Fibroblast of skin of right biceps (primary cell): Measurements from ENCODE around the gene CATSPERZ.

Source experiments
- DNase-seq: peaks from one replicate; pipeline ENCODE4 v3.0.0-alpha.2; 2013

Gene CATSPERZ

DNA sequence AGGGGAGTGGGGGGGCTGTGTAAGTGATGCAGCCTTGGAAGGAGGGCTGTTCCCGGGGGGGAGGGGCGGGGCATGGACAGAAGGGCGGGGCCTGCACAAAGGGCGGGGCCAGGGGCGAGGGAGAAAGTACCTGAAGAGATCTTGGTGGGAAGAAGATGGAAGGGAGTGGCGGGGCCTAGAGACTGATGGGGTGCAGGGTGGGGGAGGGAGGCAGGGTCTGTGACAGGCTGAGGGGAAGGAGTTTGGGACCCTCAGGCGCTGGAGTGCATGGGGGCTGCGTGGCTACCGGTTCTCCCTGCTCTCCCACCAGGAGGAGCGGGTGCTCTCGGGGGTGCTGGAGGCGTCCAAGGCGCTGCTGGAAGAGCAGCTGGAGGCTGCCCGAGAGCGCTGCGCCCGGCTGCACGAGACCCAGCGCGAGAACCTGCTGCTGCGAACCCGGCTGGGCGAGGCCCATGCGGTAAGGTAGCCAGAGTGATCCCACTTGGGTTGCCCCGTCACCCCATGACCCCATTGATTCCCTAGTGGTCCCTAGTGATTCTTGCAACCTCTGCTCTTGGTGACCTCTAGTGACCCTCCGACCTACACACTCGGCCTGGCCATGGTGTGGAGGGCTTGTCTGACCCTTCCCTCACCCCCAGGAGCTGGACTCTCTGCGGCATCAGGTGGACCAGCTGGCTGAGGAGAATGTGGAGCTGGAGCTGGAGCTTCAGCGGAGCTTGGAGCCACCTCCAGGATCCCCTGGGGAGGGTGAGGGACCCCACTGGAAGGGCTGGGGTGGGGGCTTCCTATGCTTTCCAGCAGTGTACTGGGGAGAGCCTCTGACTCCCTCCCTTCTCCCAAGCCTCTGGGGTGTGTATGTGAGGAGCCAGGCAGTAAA, 42.9 kb downstream of the CATSPERZ start:
- no peak for DNase-seq

DNA sequence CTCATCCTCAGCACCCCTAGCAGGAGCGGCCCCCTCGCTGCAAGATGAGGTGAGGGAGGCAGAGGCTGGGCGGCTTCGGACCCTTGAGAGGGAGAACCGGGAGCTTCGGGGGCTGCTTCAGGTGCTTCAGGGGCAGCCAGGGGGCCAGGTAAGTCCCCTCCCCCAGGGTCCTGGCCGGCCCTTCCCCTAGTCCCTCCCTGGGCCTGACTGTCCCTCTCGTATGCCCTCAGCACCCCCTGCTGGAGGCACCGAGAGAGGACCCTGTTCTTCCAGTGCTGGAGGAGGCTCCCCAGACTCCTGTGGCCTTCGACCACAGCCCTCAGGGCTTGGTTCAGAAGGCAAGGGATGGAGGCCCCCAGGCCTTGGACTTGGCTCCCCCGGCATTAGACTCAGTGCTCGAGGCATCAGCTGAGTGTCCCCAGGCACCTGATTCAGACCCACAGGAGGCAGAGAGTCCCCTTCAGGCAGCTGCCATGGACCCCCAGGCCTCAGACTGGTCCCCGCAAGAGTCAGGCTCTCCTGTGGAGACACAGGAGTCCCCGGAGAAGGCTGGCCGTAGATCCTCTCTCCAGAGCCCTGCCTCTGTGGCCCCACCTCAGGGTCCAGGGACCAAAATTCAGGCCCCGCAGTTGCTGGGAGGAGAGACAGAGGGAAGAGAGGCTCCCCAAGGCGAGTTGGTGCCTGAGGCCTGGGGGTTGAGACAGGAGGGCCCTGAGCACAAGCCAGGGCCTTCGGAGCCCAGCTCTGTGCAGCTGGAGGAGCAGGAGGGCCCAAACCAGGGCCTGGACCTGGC, 43.8 kb downstream of the CATSPERZ start:
- DNase-seq, result no peak

DNA sequence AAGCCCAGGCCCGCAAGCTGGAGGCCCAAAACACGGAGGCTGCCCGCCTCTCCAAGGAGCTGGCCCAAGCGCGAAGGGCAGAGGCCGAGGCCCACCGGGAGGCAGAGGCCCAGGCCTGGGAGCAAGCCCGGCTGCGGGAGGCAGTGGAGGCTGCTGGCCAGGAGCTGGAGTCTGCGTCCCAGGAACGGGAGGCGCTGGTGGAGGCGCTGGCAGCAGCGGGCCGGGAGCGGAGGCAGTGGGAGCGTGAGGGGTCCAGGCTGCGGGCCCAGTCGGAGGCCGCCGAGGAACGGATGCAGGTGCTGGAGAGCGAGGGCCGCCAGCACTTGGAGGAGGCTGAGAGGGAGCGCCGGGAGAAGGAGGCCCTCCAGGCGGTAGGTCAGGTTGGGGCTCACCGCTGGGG, 44.6 kb downstream of the CATSPERZ start:
- DNase-seq, result no peak

DNA sequence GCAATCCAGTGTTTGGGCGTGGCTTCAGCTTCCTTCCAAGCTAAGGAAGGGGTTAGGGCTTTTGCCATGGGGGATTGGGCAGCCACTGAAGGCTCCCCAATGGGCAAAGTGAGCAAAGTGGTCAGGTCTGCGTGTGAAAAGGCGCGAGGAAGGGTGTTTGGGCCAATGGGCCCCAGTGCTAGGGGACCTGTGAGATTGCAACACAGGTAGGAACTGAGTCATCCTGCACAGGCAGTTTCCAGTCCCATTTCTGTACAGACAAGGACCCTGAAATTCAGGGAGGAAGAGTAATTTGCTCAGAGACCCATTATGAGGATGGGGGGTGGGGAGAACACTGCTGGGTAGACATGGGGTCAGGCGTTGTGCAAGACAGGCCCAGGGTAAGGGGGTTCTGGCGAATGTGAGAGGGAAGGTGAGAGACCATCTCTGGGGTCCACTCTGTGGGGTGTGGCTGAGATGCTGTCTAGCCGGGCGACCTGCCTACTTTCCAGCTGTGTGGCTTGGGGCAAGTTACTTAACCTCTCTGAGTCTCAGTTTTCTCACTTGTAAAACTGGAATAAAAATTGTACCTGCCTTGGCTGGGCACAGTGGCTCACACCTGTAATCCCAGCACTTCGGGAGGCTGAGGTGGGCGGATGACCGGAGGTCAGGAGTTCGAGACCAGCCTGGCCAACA, 47.2 kb downstream of the CATSPERZ start:
- no peak for DNase-seq

DNA sequence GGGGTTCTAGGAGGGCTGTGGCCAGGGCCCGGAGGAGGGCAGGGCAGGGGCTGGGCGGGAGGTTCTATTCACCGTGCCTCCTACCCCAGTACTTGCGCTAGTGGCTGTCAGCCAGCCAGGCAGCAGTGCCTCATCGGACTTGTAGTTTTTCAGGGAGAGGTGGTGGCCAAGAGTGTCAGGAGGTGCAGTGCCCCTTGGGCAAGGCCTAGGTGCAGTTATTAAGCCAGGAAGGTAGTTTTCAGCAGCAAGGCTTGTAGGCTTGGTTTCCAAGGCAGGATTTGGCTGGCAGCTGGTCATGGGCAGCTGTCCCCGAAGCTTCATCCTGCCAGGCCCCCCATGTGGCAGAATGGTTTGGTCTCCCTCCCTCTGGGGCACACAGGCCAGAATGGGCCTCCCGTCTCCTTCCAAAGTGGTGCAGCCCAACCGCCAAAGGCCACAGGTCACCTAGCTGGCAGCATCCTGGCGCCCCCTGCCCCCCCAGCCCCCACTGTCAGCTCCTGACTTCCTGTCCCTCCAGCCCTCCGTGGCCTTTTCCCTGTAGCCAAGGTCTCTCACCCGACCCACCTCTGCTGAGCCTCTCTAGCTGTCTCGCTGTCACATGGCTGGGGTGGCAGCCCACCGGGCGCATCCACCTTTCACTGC, 48.3 kb downstream of the CATSPERZ start:
- no peak for DNase-seq

DNA sequence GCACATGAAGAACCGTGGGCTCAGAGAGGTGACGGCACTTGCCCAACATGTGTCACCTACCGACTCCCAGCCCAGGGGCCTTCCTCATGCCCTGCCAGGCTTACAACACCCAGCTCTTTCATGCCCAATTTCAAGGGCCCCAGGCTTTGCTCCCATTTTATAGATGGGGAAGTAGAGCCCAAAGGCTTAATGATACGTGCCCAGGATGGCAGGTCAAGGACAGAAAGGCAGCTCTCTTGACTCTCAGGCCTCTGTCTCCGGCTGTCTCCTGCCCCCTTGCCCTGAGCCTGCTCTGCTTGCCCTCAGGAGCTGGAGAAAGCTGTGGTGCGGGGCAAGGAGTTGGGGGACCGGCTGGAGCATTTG, 48.8 kb downstream of the CATSPERZ start:
- DNase-seq, result no peak

DNA sequence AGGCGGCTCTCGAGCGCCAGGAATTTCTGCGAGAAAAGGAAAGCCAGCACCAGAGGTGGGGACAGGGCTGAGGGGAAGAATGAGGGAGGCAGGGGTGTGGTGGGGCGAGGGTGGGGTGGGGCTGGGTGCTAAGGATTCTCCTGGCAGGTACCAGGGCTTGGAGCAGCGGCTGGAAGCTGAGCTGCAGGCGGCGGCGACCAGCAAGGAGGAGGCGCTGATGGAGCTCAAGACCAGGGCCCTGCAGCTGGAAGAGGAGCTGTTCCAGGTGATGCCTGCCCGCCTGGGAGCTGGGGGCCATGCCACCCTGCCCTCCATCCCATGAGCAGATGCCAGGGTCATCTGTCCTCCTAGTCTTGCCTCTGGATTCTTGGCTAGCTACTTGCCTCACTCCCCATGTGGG, 49.2 kb downstream of the CATSPERZ start:
- DNase-seq, result no peak

DNA sequence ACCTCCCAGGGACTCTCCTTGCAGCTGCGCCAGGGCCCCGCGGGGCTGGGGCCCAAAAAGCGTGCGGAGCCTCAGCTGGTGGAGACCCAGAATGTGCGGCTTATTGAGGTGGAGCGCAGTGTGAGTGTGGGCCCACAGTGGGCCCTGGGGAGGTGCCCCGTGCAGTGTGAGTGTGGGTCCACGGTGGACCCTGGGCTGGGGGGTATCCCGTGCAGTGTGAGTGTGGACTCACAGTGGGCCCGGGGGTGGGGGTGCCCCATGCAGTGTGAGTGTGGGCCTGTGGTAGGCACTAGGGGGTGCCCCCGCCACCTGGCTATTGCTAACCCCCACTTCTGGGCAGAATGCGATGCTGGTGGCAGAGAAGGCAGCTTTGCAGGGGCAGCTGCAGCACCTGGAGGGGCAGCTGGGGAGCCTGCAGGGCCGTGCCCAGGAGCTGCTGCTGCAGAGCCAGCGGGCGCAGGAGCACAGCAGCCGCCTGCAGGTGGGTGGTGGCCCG, 51.0 kb downstream of the CATSPERZ start:
- no peak for DNase-seq

DNA sequence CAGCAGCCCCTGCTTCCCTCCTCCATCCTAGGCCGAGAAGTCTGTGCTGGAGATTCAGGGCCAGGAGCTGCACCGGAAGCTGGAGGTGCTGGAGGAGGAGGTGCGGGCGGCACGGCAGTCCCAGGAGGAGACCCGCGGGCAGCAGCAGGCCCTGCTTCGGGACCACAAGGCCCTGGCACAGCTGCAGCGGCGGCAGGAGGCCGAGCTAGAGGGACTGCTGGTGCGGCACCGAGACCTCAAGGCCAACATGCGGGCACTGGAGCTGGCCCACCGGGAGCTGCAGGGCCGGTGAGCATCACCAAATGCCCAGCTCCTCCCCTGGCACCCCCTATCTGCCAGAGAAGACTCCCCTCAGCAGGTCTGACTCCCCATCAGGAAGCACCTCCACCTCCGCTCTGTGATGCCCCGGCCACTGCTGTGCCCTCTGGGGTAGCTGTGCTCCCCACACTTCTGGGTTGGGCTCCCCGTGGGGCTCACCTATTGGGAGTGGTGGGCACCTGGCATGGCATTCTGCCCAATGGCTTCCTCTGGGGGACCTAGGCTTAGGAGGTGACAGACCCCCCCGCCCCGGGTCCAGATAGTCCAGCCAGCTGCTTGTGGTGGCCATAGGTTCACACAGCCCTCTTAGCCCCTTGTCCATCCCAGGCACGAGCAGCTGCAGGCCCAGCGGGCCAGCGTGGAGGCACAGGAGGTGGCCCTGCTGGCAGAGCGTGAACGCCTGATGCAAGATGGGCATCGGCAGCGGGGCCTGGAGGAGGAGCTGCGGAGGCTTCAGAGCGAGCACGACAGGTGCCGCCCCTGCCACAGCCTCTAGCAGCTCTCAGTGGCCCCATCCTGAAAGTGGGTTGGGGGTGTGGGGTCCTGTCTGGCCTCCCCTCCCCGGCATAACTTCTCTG, 52.2 kb downstream of the CATSPERZ start:
- no peak for DNase-seq

DNA sequence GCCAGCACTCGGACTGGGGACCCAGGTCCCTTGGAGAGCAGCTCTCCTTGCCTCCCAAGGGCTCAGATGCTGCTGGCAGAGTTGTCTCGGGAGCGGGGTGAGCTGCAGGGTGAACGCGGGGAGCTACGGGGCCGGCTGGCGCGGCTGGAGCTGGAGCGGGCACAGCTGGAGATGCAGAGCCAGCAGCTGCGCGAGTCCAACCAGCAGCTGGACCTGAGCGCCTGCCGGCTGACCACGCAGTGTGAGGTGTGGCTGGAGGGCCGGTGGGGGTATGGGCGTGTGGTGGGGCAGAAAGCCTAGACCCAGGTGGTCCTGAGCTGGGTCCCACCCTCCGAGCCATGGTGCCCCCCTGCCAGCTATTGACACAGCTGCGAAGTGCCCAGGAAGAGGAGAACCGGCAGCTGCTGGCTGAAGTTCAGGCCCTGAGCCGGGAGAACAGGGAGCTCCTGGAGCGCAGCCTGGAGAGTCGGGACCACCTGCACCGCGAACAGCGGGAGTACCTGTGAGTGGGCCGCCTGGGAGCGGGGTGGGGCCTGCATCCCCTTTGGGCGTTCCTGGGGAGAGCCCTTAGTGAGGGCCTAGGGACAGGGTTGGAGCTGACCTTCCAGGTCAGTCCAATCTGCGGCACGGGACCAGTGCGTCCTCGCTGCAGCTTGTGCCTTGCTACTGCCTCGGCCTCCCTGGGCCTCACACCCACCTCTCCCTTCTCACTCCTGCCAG, 53.0 kb downstream of the CATSPERZ start:
- DNase-seq, result no peak

DNA sequence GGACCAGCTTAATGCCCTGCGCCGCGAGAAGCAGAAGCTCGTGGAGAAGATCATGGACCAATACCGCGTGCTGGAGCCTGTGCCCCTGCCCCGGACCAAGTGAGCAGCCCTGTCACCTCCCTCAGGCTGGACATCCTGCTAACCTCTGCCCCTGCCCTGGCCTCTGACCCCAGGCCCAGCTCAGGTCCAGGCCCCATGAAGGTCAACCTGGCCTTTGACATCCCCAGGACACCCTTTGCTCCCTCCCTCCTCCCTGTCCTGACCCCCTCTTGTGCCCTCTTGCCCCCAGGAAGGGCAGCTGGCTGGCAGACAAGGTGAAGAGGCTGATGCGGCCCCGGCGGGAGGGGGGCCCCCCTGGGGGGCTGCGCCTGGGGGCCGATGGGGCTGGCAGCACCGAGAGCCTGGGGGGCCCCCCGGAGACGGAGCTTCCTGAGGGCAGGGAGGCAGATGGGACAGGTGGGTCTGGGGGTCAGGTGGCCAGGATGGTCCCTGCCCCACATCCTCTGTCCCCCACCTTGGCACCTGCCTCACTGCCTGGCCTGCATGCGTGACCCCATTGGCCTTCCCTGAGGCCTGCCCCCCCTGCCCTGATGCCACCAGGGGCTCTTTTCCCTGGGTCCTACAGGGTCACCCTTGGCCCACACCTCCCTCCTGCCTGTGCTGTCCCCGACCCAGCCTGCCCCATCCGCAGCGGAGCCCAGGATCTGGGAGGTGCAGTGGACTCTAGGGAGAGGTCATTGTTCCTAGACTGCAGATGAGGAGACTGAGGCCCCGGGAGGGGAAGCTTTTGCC, 53.8 kb downstream of the CATSPERZ start:
- DNase-seq, result no peak
